Measurements from ENCODE around the gene KLF7.

Gene KLF7

DNA sequence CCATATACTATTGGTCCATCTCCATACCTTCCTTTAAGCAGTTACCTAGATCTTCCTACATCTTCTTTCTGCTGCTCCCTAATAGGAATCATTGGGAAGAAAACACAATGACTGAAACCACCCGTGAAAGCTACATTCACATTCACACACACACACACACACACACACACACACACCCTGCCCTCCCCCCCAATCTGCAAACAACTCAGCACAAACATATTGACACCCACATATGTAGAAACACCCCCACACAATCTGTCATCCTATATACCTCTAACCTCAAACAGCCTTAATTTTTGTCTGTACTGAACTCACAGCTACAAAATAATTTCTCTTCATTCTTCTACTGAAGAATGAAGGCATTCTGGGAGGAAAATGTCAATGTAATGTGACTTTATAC is 63.8 kb downstream of the KLF7 start:
- Mint-ChIP-seq H3K4me3 (no peak overlapping the region), H3K9me3 (no peaks in the 10 kb centered on the region), H3K36me3 (ENCODE audit: low read depth) (peaks cover 24% of the 10 kb centered on the region), H3K27ac (no peak overlapping the region), H3K27me3 (no peaks in the 10 kb centered on the region), H3K4me1 (ENCODE audit: low read depth) (no peaks in the 10 kb centered on the region)
- intact Hi-C loops (cut with micrococcal nuclease), result no loop called here

DNA sequence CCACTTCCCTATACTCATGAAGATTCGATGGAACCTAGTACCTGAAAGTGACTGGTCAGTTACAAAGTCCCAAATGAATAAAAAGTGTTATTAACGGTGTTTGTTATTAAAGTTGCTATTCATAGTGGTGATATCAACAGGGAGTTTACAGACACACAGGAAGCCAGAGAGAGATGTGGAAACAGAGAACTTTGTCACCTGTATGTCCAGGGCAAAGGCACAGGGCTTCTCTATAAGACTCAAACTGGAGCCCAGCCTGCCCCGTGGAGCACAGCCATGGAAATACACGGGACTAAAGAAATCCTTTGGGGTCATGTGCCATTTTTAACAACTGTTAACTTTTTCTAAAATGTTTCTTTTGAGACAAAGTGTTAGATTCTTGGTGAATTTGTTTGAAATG is 68.5 kb downstream of the KLF7 start:
- intact Hi-C loops (cut with micrococcal nuclease), result no loop called here
- no peaks in the 10 kb centered on the region for H3K27me3 Mint-ChIP-seq

DNA sequence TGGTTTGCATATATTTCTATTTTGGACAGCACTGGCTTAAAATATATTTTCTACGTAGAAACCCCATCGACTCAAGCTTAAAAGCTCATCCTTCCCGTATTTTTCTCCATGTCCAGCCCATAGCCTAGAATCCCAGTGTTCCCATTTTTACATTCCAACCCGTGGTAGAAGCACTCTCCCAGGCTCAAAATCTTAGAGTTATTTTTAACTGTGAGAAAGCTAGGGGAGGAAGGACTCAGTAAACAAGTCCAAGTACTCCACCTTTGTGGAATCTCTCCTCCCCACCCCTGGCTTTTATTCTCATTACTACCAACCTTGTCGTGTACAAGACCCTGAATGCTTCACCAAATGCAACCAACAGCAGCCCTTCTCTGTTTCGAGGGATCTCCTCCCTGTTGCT is 69.8 kb downstream of the KLF7 start:
- Mint-ChIP-seq H3K36me3 (ENCODE audit: low read depth) (peaks cover 6% of the 10 kb centered on the region), H3K4me1 (ENCODE audit: low read depth) (peaks cover 17% of the 10 kb centered on the region), H3K27me3 (no peaks in the 10 kb centered on the region), H3K9me3 (no peaks in the 10 kb centered on the region), H3K27ac (no peak overlapping the region), H3K4me3 (no peak overlapping the region)
- intact Hi-C loops (cut with micrococcal nuclease), result no loop called here

More for the DNA sequence above, 68.5 kb downstream of the KLF7 start:
- H3K4me3 Mint-ChIP-seq, result no peak overlapping the region
- no peaks in the 10 kb centered on the region for H3K9me3 Mint-ChIP-seq
- H3K27ac Mint-ChIP-seq, result no peak overlapping the region
- H3K4me1 Mint-ChIP-seq (ENCODE audit: low read depth), result peaks cover 7% of the 10 kb centered on the region
- H3K36me3 Mint-ChIP-seq (ENCODE audit: low read depth), result peaks cover 6% of the 10 kb centered on the region

DNA sequence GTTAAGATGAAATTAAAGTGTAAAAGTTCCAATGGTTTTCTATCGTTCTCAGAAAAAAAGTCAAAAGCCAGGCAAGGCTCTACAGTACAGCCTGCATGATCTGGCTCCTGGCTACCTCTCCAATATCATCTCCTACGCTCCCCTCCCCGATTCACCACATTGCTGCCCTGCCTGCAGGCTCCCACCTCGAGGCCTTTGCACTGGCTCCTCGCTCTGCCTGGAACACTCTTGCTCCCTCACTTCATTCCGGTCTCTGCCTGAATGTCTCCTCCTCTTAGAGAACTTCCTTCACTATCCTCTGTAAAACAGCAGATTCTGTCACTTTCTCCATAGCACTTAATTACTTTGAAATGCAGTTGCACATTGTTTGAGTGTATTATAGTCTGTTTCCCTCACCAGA is 72.5 kb downstream of the KLF7 start:
- Mint-ChIP-seq H3K27ac (no peak overlapping the region), H3K27me3 (no peaks in the 10 kb centered on the region), H3K4me3 (no peak overlapping the region), H3K9me3 (no peaks in the 10 kb centered on the region), H3K36me3 (ENCODE audit: low read depth) (peaks cover 15% of the 10 kb centered on the region), H3K4me1 (ENCODE audit: low read depth) (peaks cover 28% of the 10 kb centered on the region)
- intact Hi-C loops (cut with micrococcal nuclease), result no loop called here

DNA sequence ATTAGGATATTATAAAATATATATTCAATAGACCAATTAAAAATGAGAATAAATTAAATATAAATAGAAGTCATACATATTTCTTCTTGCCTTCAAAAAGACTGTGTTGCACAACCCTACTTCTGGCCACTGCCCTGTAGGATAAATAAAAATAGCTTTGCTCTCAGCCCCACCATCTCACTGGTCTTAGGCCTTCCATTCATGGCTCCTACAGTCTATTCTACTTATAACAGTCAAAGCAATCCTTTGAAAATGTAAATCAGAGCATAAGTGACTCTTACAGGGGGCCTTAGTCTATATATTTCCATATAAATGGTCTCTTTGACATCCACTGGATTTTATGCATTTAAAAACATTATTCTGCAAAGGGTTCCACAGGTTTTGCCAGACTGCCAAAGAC is 72.9 kb downstream of the KLF7 start:
- intact Hi-C loops (cut with micrococcal nuclease), result no loop called here
- H3K4me3 Mint-ChIP-seq, result no peak overlapping the region
- no peaks in the 10 kb centered on the region for H3K9me3 Mint-ChIP-seq
- H3K27me3 Mint-ChIP-seq, result no peaks in the 10 kb centered on the region
- H3K36me3 Mint-ChIP-seq (ENCODE audit: low read depth), result peaks cover 19% of the 10 kb centered on the region
- H3K27ac Mint-ChIP-seq, result no peak overlapping the region
- H3K4me1 Mint-ChIP-seq (ENCODE audit: low read depth), result peaks cover 28% of the 10 kb centered on the region

DNA sequence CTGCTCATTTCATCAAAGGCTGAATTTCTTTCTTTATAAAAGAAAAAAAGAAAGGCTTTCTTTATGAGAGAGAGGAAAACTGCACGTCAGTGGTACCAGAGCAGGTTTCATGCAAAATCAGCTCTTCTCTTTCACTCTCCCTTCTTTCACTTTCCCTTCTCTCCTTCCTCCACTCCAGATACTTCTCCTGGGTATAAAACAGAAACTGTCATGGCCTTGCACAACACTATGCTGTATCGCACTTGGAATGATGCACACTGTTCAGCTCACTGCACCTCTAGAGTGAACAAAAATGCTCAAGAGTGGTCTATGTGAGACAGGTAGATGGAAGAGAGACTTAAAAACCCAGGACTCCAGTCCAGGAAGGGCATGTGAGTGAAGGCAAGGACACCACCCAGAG is 73.8 kb downstream of the KLF7 start:
- Mint-ChIP-seq H3K4me1 (ENCODE audit: low read depth) (peaks cover 28% of the 10 kb centered on the region), H3K27me3 (no peaks in the 10 kb centered on the region), H3K36me3 (ENCODE audit: low read depth) (peaks cover 24% of the 10 kb centered on the region), H3K9me3 (no peaks in the 10 kb centered on the region), H3K4me3 (no peak overlapping the region), H3K27ac (no peak overlapping the region)
- intact Hi-C loops (cut with micrococcal nuclease), result no loop called here

DNA sequence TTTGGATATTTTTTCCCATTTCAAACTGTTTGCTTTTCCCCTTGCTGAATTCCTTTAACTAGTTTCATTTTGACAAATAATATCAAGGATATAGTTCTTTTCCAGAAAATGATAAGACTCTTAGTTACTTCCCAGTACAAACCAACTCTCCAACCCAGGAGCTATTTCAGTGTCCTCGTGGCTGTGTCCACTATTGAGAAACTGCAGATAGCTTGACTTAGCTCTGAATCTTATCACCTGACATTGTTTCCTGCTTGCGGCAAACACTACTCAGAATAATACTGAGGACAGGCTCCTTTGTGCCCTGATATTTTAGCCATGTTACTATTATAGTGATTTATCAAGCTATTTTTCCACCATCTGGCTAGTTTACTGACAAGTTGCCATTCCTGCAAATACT is 74.6 kb downstream of the KLF7 start:
- Mint-ChIP-seq H3K36me3 (ENCODE audit: low read depth) (peaks cover 32% of the 10 kb centered on the region), H3K4me1 (ENCODE audit: low read depth) (peaks cover 28% of the 10 kb centered on the region), H3K27ac (no peak overlapping the region), H3K9me3 (no peaks in the 10 kb centered on the region), H3K4me3 (no peak overlapping the region), H3K27me3 (no peaks in the 10 kb centered on the region)
- intact Hi-C loops (cut with micrococcal nuclease), result no loop called here

DNA sequence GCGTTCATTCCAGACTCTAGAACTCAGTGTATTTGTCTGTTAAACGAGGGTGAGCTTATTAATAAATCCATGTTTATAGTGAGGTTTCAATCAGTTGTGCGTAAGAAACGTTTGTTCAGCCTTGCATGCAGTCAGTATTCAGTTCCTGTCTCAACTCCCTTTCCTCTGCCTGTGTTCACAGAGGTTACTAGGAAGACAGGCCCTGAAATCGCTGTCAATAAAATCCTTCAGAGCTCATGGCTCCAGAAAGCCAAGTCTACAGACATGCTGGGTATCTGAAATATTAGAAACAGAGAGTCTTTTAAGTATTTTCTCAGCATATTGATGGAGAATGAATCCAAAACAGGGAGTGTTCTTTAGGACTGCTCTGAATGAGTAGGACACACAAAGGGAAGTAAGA is 75.4 kb downstream of the KLF7 start:
- H3K4me3 Mint-ChIP-seq, result no peak overlapping the region
- no peak overlapping the region for H3K27ac Mint-ChIP-seq
- H3K36me3 Mint-ChIP-seq (ENCODE audit: low read depth), result peaks cover 40% of the 10 kb centered on the region
- H3K9me3 Mint-ChIP-seq, result no peaks in the 10 kb centered on the region
- H3K27me3 Mint-ChIP-seq, result no peaks in the 10 kb centered on the region
- H3K4me1 Mint-ChIP-seq (ENCODE audit: low read depth), result peaks cover 28% of the 10 kb centered on the region
- intact Hi-C loops (cut with micrococcal nuclease), result no loop called here

DNA sequence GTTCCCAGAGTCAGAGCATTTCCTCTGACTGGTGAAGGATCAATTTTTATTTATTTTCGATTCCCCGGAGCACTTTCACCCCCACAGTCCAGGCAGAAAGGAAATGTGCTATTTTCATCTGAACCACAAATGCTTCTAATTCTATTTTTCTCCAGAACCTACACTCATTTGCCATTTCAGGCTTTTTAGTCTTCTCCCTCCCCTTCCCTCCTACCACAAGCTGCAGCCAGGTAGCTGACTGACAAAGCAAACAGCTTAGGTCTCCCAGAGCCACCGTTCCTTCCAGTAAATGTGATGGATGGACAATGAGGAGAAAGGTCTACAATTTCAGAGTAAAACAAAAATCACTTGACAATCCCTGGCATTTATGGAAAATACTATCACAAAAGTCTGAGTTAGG is 76.9 kb downstream of the KLF7 start:
- intact Hi-C loops (cut with micrococcal nuclease), result no loop called here
- Mint-ChIP-seq H3K36me3 (ENCODE audit: low read depth) (peaks cover 43% of the 10 kb centered on the region), H3K27me3 (no peaks in the 10 kb centered on the region), H3K27ac (no peak overlapping the region), H3K9me3 (no peaks in the 10 kb centered on the region), H3K4me1 (ENCODE audit: low read depth) (peaks cover 28% of the 10 kb centered on the region), H3K4me3 (no peak overlapping the region)

DNA sequence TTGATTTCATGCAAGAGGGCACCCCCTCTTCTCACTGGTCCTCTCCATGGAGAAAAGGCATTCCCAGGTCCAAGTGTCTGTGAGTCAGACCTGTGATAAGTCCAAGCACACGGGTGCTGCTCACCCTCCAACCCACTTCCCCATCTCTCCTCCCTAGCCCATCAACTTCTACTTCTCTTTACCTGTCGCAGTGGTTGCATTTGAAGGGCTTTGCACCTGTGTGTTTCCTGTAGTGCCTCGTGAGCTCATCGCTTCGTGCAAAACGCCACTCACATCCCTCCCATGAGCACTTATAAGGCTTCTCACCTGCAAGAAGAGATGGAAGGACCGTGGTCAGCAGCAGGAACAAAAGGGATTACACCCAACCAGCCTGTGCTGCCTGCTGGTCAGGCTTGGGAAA is 77.5 kb downstream of the KLF7 start:
- H3K36me3 Mint-ChIP-seq (ENCODE audit: low read depth), result peaks cover 45% of the 10 kb centered on the region
- no peak overlapping the region for H3K27ac Mint-ChIP-seq
- intact Hi-C loops (cut with micrococcal nuclease), result no loop called here
- H3K4me1 Mint-ChIP-seq (ENCODE audit: low read depth), result peaks cover 26% of the 10 kb centered on the region
- H3K9me3 Mint-ChIP-seq, result no peaks in the 10 kb centered on the region
- no peaks in the 10 kb centered on the region for H3K27me3 Mint-ChIP-seq
- no peak overlapping the region for H3K4me3 Mint-ChIP-seq

DNA sequence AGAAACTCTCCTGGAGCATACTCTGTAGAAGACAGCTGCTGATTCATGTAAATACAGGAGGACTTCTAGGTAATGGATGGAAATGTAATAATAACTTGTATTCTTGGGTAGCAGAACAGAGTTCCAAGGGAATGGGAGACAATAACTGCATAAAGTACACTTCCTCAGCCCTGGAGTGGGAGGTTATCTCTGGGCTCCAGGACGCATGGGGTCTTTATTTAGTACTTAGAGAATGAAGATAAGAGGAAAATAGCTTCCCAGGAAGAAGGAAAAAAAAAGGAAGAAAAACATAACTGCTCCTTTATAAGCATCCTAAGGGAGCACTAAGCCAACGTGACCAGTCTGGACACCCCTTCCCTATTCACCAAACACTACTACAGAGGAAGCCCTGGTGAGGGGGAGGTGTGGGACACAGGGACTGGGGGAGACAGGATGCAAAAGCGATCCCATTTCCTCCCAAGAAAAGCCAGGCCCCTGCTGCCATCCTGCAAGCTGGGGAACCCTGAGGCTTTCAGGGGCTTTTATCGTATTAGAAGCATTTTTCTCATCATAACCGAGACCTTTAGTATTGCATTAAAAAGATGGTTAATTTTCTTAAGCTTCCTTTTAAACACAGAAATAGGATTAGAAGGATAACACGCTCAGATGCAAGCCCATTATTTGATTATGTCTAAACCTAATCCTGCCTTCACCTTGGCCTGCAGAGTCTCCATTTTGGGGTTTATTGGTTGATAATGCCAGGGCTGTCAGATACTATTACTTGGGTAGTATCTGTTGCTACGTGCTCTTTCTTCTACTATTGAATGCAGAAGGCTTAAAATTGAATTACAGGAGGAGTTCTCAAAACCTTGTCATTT is 78.5 kb downstream of the KLF7 start:
- intact Hi-C loops (cut with micrococcal nuclease), result no loop called here
- Mint-ChIP-seq H3K9me3 (no peaks in the 10 kb centered on the region), H3K4me1 (ENCODE audit: low read depth) (peaks cover 22% of the 10 kb centered on the region), H3K4me3 (no peak overlapping the region), H3K27me3 (no peaks in the 10 kb centered on the region), H3K27ac (no peak overlapping the region), H3K36me3 (ENCODE audit: low read depth) (peaks cover 50% of the 10 kb centered on the region)

DNA sequence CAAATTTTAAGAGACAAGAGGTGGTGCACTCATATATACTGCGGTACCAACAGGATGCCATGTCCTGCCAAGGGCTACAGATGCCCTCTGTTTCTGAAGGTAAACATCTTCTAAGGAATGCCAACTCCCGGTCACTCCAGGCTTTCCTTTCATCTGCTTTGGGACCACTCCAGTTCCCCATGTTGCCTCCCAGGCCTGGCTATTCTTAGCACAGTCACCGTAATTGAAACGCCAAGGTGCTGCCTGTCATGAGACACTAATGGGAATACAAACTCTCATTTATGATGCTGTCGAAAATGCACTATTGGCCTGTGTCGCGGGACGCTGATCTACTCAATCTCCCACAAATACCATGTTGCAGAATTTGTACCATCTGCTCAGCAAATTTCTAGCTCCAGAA is 79.6 kb downstream of the KLF7 start:
- H3K9me3 Mint-ChIP-seq, result no peaks in the 10 kb centered on the region
- no peak overlapping the region for H3K27ac Mint-ChIP-seq
- no peaks in the 10 kb centered on the region for H3K27me3 Mint-ChIP-seq
- H3K4me3 Mint-ChIP-seq, result no peak overlapping the region
- peaks cover 13% of the 10 kb centered on the region for H3K4me1 Mint-ChIP-seq (ENCODE audit: low read depth)
- intact Hi-C loops (cut with micrococcal nuclease), result no loop called here
- peaks cover 61% of the 10 kb centered on the region for H3K36me3 Mint-ChIP-seq (ENCODE audit: low read depth)

DNA sequence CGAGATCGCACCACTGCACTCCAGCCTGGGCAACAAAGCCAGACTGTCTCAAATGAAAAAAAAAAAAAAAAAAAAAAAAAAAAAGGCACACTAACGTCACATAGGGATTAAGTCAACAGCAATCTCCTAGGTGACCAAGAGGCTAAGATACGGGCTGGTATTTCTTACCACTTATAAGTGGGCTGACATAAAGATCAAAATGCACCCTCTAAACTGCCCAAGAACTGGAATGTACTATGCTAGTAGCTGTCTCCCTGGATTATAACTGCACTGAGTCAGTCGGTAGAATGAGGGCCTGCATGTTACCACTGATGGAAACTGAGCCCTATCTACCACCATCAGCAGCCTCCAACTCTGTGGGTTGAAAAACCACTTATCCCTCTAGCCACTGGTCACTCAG is 80.6 kb downstream of the KLF7 start:
- Mint-ChIP-seq H3K27ac (no peak overlapping the region), H3K4me1 (ENCODE audit: low read depth) (peaks cover 4% of the 10 kb centered on the region), H3K27me3 (no peaks in the 10 kb centered on the region), H3K36me3 (ENCODE audit: low read depth) (peaks cover 72% of the 10 kb centered on the region), H3K9me3 (no peaks in the 10 kb centered on the region), H3K4me3 (no peak overlapping the region)
- intact Hi-C loops (cut with micrococcal nuclease), result no loop called here

DNA sequence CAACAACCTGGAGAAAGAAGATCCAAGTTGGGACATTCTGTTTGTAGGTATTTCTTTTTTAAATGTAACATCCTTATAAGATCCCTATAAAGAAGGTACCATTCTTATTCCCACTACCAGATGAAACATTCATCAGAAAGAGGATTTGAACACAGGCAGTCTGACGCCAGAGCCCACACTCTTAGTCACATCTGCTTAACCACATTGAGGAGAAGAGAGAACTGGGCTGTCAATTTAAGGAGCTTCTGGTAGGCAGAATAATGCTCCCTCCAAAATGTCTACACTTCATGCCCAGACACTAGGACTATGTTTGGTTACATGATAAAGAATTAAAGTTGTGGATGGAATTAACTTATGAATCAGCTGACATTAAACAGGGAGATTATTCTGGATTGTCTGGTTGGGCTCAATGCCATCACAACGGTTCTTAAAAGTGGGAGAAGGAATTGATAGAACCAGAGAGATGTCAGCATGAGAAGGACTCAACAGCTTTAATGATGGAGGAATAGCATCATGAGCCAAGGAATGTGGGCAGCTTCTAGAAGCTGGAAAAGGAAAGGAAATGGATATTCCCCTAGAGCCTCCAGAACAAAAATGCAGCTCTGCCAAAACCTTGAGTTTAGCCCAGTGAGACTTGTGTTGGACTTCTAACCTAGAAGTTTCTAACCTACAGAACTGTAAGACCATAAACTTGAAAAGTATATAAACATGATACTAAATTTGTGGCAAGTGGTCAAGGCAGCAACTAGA is 82.2 kb downstream of the KLF7 start:
- Mint-ChIP-seq H3K27me3 (no peaks in the 10 kb centered on the region), H3K4me3 (no peak overlapping the region), H3K9me3 (no peaks in the 10 kb centered on the region), H3K27ac (no peak overlapping the region), H3K36me3 (ENCODE audit: low read depth) (peaks cover 82% of the 10 kb centered on the region), H3K4me1 (ENCODE audit: low read depth) (no peaks in the 10 kb centered on the region)
- intact Hi-C loops (cut with micrococcal nuclease), result no loop called here
